ENCODE results near the gene ABCF3.

DNA sequence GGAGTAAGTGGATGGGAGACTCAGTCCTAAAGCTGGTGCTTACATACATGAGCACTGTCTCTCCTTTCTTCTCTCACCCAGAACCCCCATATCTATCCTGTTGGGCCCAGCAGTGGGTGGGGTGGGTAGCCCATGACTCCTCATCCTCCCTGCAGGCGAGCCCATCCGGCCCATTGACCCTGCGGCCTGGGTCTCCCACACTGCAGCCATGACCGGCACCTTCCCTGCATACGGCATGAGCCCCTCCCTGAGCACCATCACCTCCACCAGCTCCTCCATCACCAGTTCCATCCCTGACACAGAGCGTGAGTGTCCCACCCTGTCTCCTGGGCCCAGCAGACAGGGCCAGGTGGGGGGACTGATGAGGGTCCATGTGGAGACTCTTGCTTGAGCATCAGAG is 19.3 kb upstream of the ABCF3 start:
- TF ChIP-seq, protein P1, sequence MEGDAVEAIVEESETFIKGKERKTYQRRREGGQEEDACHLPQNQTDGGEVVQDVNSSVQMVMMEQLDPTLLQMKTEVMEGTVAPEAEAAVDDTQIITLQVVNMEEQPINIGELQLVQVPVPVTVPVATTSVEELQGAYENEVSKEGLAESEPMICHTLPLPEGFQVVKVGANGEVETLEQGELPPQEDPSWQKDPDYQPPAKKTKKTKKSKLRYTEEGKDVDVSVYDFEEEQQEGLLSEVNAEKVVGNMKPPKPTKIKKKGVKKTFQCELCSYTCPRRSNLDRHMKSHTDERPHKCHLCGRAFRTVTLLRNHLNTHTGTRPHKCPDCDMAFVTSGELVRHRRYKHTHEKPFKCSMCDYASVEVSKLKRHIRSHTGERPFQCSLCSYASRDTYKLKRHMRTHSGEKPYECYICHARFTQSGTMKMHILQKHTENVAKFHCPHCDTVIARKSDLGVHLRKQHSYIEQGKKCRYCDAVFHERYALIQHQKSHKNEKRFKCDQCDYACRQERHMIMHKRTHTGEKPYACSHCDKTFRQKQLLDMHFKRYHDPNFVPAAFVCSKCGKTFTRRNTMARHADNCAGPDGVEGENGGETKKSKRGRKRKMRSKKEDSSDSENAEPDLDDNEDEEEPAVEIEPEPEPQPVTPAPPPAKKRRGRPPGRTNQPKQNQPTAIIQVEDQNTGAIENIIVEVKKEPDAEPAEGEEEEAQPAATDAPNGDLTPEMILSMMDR (IDR thresholded peaks at IDR 0.05; ENCODE audit: insufficient read depth, low read length, poor library complexity, severe bottlenecking) = no peak
- no peak for TF ChIP-seq EZH2phosphoT487 (conservative IDR thresholded peaks at IDR 0.05; ENCODE audit: low read length)
